Ishikawa (cell line): Measurements from ENCODE around the gene TBCA.

Source experiments
- TAF1 ChIP-seq: IDR thresholded peaks from 2 replicates; pipeline ENCODE4 v1.6.1; 2012; ENCODE audit warnings: low read depth, mild to moderate bottlenecking
- USF1 ChIP-seq: IDR thresholded peaks from 2 replicates; pipeline ENCODE4 v1.6.1; 2012

GRCh38 chr5:77663090-77663863 is 112.9 kb downstream of the TBCA start:
- TF ChIP-seq TAF1: no peak
- TF ChIP-seq USF1: no peak
